ENCODE measurements around the gene GPR137. TPM values are rescaled to one million over a fixed set of nuclear protein-coding genes. Genes with fewer than 3 reads are reported as not detected.

The GPR137 gene
- total and polyA plus RNA-seq, 9 of the 15 experiments (the other 6 are each of a cell fraction or from before 2014, with no cell fraction given): 0.32 to 26.7 (median 10.7) TPM

DNA sequence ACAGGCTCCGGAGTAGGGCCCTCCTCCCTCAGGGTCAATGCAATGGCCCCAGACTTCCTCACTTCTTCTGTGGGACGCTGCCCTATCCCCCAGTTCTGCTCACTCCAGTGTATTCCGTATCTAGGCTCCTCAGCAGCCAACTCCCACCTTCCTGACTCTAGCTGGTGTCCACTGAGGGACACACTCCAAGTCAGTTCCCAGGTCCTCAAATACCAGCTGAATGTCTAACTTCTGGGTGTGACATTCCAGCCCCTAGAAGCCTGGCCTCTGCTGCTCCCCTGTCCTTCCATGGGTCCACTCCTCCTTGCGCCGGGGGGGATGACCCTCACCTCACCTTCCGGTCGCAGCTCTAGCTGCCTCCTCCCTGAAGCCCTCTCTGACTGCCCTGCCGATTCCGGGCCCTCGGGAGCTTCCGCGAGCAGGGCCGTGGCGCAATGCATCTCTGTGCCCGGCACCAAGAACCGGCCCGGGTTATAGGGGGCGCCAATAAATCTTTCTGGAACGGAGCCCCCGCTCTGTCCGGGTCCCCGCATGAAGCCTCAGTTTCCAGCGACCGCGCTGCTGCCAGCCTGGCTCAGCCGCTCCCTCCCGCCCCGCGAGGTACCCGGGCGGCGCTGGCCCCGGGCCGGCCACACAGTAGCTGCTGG, 16.6 kb upstream of the GPR137 start (continued):
- TF ChIP-seq BRF2 (IDR thresholded peaks at IDR 0.05; ENCODE audit: borderline replicate concordance, insufficient read depth, insufficient read length) (no peak), CAMTA2 (CRISPR knock-in tag; conservative IDR thresholded peaks at IDR 0.05) (no peak), NRF1 (conservative IDR thresholded peaks at IDR 0.05 in 1 of 2, IDR thresholded peaks at IDR 0.05 in 1 of 2) (no peak), HSF4 (CRISPR knock-in tag; IDR thresholded peaks at IDR 0.05; ENCODE audit: borderline replicate concordance) (no peak), CEBPB (tag; IDR thresholded peaks at IDR 0.05) (no peak), POLR2B (IDR thresholded peaks at IDR 0.05; ENCODE audit: low read depth, partially characterized antibody) (peak; percentile 51), PCBP1 (IDR thresholded peaks at IDR 0.05; ENCODE audit: low read depth, low read length, poor library complexity, severe bottlenecking) (no peak), PYGO2 (tag; IDR thresholded peaks at IDR 0.05) (no peak), PHF21A (IDR thresholded peaks at IDR 0.05; ENCODE audit: borderline replicate concordance, low read depth) (no peak), ZNF639 (CRISPR knock-in tag; conservative IDR thresholded peaks at IDR 0.05 in 1 of 2, IDR thresholded peaks at IDR 0.05 in 1 of 2) (peak in 1 of 2 experiments; percentile 64; a peak in 1 of 4 replicates), BCLAF1 (IDR thresholded peaks at IDR 0.05; ENCODE audit: borderline replicate concordance in 1 of 2, control insufficient read depth in 1 of 2, low read depth in 2 of 2, low read length in 1 of 2) (peak in 1 of 2 experiments; percentile 13; a peak in 1 of 4 replicates), ZNF384 (IDR thresholded peaks at IDR 0.05; ENCODE audit: low read depth, low read length) (no peak), CBFA2T3 (IDR thresholded peaks at IDR 0.05) (no peak), E2F1 (CRISPR knock-in tag; IDR thresholded peaks at IDR 0.05) (no peak), USF2 (CRISPR knock-in tag; IDR thresholded peaks at IDR 0.05) (no peak), GTF2E2 (tag; IDR thresholded peaks at IDR 0.05) (peak; percentile 53; the same call in 1 of the 2 replicates), CBX2 (IDR thresholded peaks at IDR 0.05; ENCODE audit: insufficient read depth, low read length, poor library complexity, severe bottlenecking) (no peak)
